ENCODE results near the gene MSL2.
"Not testable (repeated sequence)": the region's sequence is repeated elsewhere in the genome, so short reads cannot be mapped to it uniquely, and the experiment has no call there.

GRCh38 chr3:136163607-136164006 is 32.5 kb downstream of the MSL2 start:
- TF ChIP-seq, protein P1, sequence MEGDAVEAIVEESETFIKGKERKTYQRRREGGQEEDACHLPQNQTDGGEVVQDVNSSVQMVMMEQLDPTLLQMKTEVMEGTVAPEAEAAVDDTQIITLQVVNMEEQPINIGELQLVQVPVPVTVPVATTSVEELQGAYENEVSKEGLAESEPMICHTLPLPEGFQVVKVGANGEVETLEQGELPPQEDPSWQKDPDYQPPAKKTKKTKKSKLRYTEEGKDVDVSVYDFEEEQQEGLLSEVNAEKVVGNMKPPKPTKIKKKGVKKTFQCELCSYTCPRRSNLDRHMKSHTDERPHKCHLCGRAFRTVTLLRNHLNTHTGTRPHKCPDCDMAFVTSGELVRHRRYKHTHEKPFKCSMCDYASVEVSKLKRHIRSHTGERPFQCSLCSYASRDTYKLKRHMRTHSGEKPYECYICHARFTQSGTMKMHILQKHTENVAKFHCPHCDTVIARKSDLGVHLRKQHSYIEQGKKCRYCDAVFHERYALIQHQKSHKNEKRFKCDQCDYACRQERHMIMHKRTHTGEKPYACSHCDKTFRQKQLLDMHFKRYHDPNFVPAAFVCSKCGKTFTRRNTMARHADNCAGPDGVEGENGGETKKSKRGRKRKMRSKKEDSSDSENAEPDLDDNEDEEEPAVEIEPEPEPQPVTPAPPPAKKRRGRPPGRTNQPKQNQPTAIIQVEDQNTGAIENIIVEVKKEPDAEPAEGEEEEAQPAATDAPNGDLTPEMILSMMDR (conservative IDR thresholded peaks at IDR 0.05 in 1 of 2, IDR thresholded peaks at IDR 0.05 in 1 of 2; ENCODE audit: extremely low read depth in 1 of 2, insufficient read depth in 1 of 2, low read depth in 1 of 2, low read length in 2 of 2) = not testable (repeated sequence)
- TF ChIP-seq EZH2 (IDR thresholded peaks at IDR 0.05; ENCODE audit: borderline replicate concordance, low read length) = not testable (repeated sequence)
